Left lung (tissue), 10 donors: ENCODE results near the gene ZCCHC7. TPM values are rescaled to one million over a fixed set of nuclear protein-coding genes. Genes with fewer than 3 reads are reported as not detected.

Experiments
- ATAC-seq: fragments of 200-7000 bp; cut with Tn5 transposase; one replicate; pipeline ENCODE4 v1.9.1; 2020; ENCODE audit warnings: moderate library complexity
- DNase-seq, 4 donors: peaks; one replicate each; pipeline ENCODE4 v3.0.0-alpha.2; 2013 to 2020
- H3K27ac ChIP-seq, 2 donors: fragments of 200-600 bp; sonication (generic) in 1 of 2; one replicate each; pipeline versions ENCODE4 v1.5.0 to v1.8.0; 2020 to 2021
- H3K27me3 ChIP-seq, 2 donors: fragments of 200-600 bp; sonication (generic) in 1 of 2; one replicate each; pipeline versions ENCODE4 v1.5.0 to v1.8.0; 2020 to 2021
- H3K36me3 ChIP-seq, 2 donors: fragments of 200-600 bp; sonication (generic) in 1 of 2; one replicate each; pipeline versions ENCODE4 v1.5.0 to v1.8.0; 2020 to 2021
- H3K4me1 ChIP-seq, 2 donors: fragments of 200-600 bp; one replicate each; pipeline ENCODE4 v1.8.0; 2021
- H3K4me3 ChIP-seq, 2 donors: fragments of 200-600 bp; sonication (generic) in 1 of 2; one replicate each; pipeline versions ENCODE4 v1.5.0 to v1.8.0; 2020 to 2021; ENCODE audit warnings: mild to moderate bottlenecking in 1 of 2
- H3K9me3 ChIP-seq, 2 donors: fragments of 200-600 bp; sonication (generic) in 1 of 2; one replicate each; pipeline versions ENCODE4 v1.5.0 to v1.8.0; 2020 to 2021
- intact Hi-C, 2 donors: fragments of 100-400 bp; cut with DNase I; formaldehyde crosslinking; loops; one replicate each; pipeline versions ENCODE4 v1.11.2 to v1.14.2; 2022
- polyA plus RNA-seq, 6 donors: library from polyadenylated mRNA; unstranded; fragments of 120-200 nt; gene quantifications; one replicate each; pipeline ENCODE4 v1.2.1, GENCODE V29; 2013; ENCODE audit not compliant: insufficient read length in 6 of 6
- total RNA-seq, 2 donors: library from RNA; stranded (reverse); fragmentation: NEBNext Ultra II Directional; extraction: Animal tissue kit (Norgen Biotek cat#: 25700); gene quantifications; one replicate each; pipeline ENCODE4 v1.2.1, GENCODE V29; 2021
- TF ChIP-seq, protein P1 (sequence below), 2 donors: fragments of 200-600 bp; sonication (generic) in 1 of 2; IDR thresholded peaks; one replicate each; pipeline versions ENCODE4 v1.5.0 to v1.8.0; 2021; ENCODE audit warnings: antibody characterized with exemption in 2 of 2
- donor health status: DM: no; HTN: yes; CAD: no.
- donor health status: DM: no; HTN: no; CAD: no.

The ZCCHC7 gene
- total and polyA plus RNA-seq, 8 donors, result 16.0 to 26.0 (median 22.6) TPM

DNA sequence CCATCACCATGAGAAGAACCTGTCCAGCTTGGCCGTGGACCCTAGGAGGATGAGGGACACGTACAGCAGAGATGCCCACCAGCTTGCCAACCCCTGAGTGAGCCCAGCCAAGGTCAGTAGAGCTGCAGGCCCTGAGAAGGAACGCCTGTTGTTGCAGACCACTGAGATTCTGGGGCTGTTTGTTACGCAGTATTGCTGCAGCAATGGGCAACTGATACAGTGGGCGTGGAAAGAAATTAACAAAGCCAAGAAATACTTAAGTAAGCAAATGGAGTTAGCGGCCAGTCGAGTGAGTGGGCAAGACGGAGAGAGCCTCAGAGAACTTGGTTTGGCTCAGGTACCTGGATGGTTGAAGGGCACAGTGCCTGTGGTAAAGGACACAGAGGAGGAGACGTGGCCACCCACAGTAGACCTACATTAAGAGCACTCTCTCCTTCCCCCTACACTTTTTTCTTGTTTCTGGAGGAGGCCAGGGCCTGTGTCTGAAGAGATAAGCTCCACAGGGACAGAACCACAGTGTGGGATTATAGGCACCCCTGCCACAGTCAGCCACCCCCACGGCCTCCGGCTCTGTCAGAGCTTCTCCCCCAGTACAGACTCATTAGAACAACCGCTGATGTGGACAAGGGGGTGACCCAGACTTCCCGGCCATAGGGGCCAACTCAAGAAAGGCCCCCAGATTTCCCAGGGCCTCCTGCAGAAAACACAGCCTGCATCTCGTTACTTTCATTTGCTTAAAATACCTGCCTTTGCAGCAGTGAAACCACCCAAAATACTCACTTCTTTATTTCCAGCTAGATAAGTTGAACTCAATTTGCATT, 262.0 kb downstream of the ZCCHC7 start:
- no peak overlapping the region for H3K4me3 ChIP-seq
- intact Hi-C loops, result no loop called here
- TF ChIP-seq, protein P1, sequence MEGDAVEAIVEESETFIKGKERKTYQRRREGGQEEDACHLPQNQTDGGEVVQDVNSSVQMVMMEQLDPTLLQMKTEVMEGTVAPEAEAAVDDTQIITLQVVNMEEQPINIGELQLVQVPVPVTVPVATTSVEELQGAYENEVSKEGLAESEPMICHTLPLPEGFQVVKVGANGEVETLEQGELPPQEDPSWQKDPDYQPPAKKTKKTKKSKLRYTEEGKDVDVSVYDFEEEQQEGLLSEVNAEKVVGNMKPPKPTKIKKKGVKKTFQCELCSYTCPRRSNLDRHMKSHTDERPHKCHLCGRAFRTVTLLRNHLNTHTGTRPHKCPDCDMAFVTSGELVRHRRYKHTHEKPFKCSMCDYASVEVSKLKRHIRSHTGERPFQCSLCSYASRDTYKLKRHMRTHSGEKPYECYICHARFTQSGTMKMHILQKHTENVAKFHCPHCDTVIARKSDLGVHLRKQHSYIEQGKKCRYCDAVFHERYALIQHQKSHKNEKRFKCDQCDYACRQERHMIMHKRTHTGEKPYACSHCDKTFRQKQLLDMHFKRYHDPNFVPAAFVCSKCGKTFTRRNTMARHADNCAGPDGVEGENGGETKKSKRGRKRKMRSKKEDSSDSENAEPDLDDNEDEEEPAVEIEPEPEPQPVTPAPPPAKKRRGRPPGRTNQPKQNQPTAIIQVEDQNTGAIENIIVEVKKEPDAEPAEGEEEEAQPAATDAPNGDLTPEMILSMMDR (IDR thresholded peaks at IDR 0.05), result no peak
- ATAC-seq (no peak), DNase-seq (no peak)
- H3K27ac ChIP-seq, result no peak overlapping the region
- H3K9me3 ChIP-seq, result no peaks in the 10 kb centered on the region
- no peaks in the 10 kb centered on the region for H3K4me1 ChIP-seq
- H3K27me3 ChIP-seq, result no peaks in the 10 kb centered on the region
- H3K36me3 ChIP-seq, result no peaks in the 10 kb centered on the region

DNA sequence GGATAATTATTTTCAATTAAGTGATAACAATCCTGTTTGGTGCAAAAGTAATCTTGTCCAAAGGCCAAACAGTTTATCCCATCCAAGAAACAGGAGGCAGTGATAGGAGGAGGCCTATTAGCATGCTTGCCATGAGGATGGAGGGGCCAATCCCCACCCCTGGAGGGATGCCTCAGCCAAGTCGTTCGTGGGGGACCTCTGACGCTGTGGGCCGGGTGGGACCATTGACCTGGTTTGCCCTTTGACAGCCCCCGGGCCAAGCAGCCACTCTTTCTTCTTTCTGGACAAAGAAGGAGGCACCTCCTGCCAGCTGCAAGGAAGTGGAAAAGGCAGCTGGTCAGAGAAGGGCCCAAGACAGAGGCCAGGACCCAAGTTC, 262.6 kb downstream of the ZCCHC7 start:
- no peaks in the 10 kb centered on the region for H3K36me3 ChIP-seq
- intact Hi-C loops, result no loop called here
- no peak overlapping the region for H3K27ac ChIP-seq
- TF ChIP-seq, protein P1 (IDR thresholded peaks at IDR 0.05), result no peak
- H3K4me3 ChIP-seq, result no peak overlapping the region
- ATAC-seq, result no peak
- no peaks in the 10 kb centered on the region for H3K9me3 ChIP-seq
- no peak for DNase-seq
- no peaks in the 10 kb centered on the region for H3K4me1 ChIP-seq
- H3K27me3 ChIP-seq, result no peaks in the 10 kb centered on the region

DNA sequence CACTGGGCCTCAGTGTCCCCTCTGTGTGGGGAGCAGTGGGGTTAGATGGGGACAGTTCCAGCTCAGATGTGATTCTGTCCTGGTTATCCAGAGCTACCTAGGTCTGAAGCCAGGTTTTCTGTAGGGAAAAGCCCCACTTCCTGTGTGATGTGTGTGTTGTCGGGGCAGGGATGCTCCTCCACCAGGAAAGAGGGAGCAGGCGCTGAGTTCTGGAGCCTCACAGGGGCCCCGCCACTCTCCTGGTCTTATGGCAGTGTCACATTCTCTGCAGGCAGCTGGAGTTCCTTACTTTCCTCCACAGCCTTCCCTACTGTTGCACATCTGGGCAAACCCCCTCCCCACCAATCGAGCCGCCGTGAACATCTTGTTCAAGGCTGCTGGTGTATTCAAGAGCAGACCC, 263.0 kb downstream of the ZCCHC7 start:
- TF ChIP-seq, protein P1 (IDR thresholded peaks at IDR 0.05), result no peak
- DNase-seq, result no peak
- no peak overlapping the region for H3K4me3 ChIP-seq
- no peaks in the 10 kb centered on the region for H3K27me3 ChIP-seq
- H3K4me1 ChIP-seq, result no peaks in the 10 kb centered on the region
- H3K9me3 ChIP-seq, result no peaks in the 10 kb centered on the region
- no peak for ATAC-seq
- H3K36me3 ChIP-seq, result no peaks in the 10 kb centered on the region
- no peak overlapping the region for H3K27ac ChIP-seq
- intact Hi-C loops, result no loop called here

DNA sequence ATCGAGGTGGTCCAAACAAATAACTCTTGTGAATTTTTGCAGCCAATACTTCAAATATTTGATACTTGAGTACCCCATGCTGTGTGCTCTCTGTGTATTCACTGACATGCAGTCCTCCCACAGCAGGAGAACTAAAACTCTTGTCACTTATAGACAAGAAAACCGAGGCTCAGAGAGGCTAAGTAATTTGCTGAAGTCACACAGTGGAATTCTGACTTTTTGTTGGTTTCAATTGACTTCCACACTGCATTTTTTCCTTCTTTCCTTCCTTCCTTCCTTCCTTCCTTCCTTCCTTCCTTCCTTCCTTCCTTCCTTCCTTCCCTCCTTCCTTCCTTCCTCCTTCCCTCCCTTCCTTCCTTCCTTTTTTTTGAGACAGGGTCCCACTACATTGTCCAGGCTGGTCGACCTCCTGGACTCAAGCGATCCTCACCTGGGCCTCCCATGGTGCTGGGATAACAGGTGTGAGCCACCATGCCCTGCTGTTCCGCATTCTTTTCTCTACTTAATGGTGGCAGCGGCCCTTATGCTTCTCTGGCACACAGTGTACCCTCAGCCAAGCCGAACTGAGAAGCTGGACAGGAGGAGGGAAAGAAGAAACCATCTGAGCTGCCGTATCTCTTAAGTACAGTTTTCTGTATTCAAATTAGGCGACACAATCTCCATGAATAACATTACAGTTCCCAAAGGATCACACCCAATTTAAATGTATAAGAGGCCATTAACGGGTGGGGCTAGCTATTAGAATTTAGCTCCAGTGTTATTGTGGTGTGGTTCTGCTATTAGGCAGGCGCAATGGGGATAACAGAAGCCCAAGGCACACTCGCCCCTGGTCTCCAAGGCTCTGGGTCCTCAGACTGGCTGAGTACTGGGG, 263.7 kb downstream of the ZCCHC7 start:
- no peaks in the 10 kb centered on the region for H3K27me3 ChIP-seq
- intact Hi-C loops, result no loop called here
- DNase-seq, result no peak
- H3K36me3 ChIP-seq, result no peaks in the 10 kb centered on the region
- ATAC-seq, result no peak
- no peak overlapping the region for H3K27ac ChIP-seq
- TF ChIP-seq, protein P1 (IDR thresholded peaks at IDR 0.05), result no peak
- H3K4me3 ChIP-seq, result no peak overlapping the region
- H3K9me3 ChIP-seq, result no peaks in the 10 kb centered on the region
- no peaks in the 10 kb centered on the region for H3K4me1 ChIP-seq

DNA sequence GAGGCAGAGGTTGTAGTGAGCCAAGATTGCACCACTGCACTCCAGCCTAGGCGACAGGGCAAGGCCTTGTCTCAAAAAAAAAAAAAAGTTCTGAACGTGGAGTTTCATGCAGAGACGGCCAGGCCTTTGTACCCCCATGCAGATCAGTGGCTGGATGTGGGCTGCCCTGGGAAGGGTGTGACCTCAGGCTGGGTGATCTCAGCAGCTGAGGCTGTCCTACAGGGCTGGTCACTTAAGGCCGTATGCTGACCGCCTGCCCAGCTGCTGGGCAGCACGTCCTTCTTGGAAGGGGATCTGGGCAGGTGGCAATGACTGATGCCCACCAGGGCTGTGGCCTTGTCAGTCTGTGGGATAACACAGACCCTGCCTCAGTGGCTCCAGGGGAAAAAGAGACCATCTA, 264.9 kb downstream of the ZCCHC7 start:
- Histone ChIP-seq H3K9me3 (no peaks in the 10 kb centered on the region), H3K4me3 (no peak overlapping the region), H3K4me1 (no peaks in the 10 kb centered on the region), H3K27me3 (no peaks in the 10 kb centered on the region), H3K36me3 (no peaks in the 10 kb centered on the region), H3K27ac (no peak overlapping the region)
- DNase-seq, result no peak
- intact Hi-C loops, result no loop called here
- TF ChIP-seq, protein P1 (IDR thresholded peaks at IDR 0.05), result no peak
- ATAC-seq, result no peak
